Measurements from ENCODE around the gene ERAS.

DNA sequence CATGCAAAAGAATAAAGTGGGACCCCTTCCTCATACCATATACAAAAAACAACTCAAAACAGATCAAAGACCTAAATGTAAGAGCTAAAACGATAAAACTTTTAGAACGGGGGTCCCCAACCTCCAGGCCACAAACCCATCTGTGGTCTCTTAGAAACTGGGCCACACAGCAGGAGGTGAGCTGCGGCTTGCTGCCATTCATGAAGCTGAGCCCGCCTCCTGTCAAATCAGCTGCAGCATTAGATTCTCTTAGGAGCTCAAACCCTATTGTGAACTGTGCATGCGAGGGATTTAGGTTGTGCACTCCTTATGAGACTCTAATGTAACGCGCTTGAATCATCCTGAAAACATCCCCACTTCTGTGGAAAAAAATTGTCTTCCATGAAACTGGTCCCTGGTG is 46.9 kb upstream of the ERAS start:
- TF ChIP-seq FOXK2 (IDR thresholded peaks at IDR 0.05) (no peak), BHLHE40 (IDR thresholded peaks at IDR 0.05; ENCODE audit: borderline replicate concordance) (no peak), SP1 (IDR thresholded peaks at IDR 0.05) (no peak), SUZ12 (IDR thresholded peaks at IDR 0.05) (no peak), HDGF (IDR thresholded peaks at IDR 0.05; ENCODE audit: borderline replicate concordance) (no peak), LEF1 (IDR thresholded peaks at IDR 0.05; ENCODE audit: borderline replicate concordance) (no peak), NFRKB (IDR thresholded peaks at IDR 0.05) (no peak), FOXM1 (IDR thresholded peaks at IDR 0.05; ENCODE audit: borderline replicate concordance) (no peak), FOXA1 (IDR thresholded peaks at IDR 0.05) (no peak), ARNT (IDR thresholded peaks at IDR 0.05) (no peak), ZNF384 (IDR thresholded peaks at IDR 0.05) (no peak), L3MBTL2 (conservative IDR thresholded peaks at IDR 0.05) (no peak)
- TF ChIP-seq, protein P1, sequence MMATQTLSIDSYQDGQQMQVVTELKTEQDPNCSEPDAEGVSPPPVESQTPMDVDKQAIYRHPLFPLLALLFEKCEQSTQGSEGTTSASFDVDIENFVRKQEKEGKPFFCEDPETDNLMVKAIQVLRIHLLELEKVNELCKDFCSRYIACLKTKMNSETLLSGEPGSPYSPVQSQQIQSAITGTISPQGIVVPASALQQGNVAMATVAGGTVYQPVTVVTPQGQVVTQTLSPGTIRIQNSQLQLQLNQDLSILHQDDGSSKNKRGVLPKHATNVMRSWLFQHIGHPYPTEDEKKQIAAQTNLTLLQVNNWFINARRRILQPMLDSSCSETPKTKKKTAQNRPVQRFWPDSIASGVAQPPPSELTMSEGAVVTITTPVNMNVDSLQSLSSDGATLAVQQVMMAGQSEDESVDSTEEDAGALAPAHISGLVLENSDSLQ (IDR thresholded peaks at IDR 0.05) = no peak
